GM18909 (cell line): ENCODE results near the gene NUP98.
"Not testable (repeated sequence)": the region's sequence is repeated elsewhere in the genome, so short reads cannot be mapped to it uniquely, and the experiment has no call there.

Experiments used
- ATAC-seq: cut with Tn5 transposase; IDR thresholded peaks from one replicate; pipeline ENCODE4 v1.9.1; 2021; ENCODE audit warnings: mild to moderate bottlenecking; ENCODE audit not compliant: unreplicated experiment, poor library complexity

NUP98 gene

DNA sequence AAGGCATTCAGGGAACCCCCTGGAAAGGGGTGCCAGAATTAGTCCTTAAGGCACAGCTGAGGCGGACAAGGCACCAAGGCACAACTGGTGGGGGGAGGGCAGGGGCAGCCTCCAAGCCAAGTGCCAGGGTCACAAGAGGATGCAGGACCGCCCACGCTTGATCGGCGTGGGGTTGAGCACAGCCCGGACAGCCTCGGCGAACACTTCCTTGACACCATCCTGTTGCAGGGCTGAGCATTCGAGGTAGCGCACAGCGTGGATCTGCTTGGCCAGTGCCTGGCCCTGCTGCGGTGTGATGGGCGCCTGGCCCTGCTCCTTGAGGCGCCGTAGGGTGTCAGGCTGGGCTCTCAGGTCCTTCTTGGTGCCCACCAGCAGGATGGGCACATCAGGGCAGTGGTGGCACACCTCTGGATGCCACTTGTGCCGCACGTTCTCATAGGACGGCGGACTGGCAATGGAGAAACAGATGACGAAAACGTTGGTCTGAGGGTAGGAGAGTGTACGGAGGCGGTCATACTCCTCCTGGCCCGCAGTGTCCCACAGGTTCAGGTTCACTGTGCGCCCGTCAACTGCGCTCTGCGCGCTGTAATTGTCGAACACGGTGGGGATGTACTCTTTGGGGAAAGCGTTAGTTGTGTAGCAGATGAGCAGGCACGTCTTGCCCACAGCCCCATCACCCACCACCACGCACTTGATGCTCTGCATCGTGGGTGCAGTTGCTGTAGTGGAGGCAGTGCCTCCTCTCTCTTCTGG is 30.3 kb upstream of the NUP98 start:
- ATAC-seq = no peak

- no peak for ATAC-seq
Measured at GRCh38 chr11:3826721-3827120, 29.4 kb upstream of the NUP98 start.

DNA sequence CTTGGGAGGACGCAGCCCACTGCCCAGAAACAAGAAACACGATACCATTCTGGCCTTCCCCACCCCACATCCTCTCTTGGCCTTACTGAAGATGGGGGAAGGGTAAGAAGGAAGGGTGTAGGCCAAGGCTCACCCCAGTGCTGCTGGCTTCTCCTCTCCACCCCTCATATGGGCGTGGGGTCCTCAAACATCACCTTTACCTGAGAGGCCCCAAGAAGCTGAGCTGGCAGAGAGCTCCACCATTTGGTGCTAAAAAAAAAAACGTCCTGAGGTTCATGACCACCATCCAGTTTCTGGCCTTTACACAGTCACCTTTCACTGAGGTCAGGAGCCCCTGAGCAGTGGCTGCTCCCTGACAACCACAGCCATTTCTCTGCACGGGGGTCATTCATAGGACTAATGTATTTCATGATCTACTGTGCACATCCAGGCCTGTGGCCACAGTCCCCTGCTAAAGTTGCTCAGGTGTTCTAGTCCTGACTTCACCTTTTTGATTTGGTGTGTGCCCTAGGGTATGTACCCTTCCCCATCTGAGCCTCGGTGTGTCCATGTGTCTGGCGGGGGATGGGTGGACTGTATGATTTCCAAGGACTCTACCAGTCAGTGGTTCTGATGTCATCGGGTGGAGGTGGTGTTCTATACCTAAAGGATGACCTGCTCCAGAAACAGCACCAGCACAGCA is 28.3 kb upstream of the NUP98 start:
- no peak for ATAC-seq

DNA sequence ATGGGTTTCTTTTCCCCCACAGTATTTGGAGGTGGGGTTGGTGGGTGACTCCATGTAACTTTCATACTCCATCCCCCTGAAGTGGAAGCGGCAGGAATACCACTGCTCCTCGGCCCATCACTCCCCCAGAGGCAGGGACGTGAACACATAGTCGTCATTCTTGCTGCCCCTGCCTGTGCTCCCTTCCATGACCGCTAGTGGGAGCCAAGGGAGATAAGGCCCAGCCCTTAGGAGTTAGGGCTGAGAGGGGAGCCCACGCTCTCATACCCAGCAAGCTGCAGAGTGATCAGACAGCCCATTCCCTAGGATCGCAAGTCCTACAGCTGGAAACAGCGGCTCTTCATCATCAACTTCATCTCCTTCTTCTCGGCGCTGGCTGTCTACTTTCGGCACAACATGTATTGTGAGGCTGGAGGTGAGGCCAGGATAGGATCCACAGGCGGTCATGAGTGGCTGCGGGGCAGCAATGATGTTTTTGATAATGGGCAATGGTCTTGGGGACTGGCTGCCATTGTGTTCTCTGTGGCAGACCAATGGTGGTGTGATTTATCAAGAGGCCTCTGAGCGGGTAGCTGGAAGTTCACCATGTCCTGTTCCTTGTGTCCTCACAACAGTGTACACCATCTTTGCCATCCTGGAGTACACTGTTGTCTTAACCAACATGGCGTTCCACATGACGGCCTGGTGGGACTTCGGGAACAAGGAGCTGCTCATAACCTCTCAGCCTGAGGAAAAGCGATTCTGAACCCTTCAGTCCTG is 27.5 kb upstream of the NUP98 start:
- ATAC-seq = peak; percentile 85

DNA sequence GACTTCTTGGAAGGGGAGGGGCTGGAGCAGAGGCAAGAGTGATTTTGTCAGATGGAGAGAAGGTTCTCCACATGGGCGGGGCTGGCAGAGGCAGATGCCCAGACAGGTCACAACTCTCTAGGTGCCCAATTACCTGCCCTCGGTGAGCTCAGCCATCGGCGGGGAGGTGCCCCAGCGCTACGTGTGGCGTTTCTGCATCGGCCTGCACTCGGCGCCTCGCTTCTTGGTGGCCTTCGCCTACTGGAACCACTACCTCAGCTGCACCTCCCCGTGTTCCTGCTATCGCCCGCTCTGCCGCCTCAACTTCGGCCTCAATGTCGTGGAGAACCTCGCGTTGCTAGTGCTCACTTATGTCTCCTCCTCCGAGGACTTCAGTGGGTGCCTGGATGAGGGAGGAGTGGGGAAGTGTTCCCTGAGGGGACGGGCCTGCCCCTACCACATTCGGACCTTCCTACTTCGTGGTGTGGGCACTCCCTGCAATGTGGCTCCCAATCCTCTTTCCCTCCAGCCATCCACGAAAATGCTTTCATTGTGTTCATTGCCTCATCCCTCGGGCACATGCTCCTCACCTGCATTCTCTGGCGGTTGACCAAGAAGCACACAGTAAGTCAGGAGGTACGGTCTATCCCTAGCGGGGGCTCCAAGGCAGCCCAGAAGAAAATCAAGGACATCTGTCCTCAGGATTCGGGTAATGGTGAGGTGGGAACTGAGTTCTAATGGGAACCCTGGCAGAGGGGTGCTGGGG is 26.6 kb upstream of the NUP98 start:
- no peak for ATAC-seq

- ATAC-seq = no peak
Measured at GRCh38 chr11:3823303-3823702, 25.9 kb upstream of the NUP98 start.

DNA sequence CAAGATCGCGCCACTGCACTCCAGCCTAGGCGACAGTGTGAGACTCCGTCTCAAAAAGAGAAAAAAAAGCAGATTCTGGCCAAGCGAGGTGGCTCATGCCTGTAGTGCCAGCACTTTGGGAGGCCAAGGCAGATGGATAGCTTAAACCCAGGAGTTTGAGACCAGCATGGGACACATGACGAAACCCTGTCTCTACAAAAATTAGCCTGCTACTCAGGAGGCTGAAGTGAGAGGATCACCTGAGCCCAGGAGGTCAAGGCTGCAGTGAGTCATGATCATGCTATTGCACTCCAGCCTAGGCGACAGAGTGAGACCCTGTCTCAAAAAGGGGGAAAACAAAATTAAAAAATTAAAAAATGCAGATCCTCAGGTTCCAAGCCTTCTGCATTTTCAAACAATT is 25.0 kb upstream of the NUP98 start:
- no peak for ATAC-seq

DNA sequence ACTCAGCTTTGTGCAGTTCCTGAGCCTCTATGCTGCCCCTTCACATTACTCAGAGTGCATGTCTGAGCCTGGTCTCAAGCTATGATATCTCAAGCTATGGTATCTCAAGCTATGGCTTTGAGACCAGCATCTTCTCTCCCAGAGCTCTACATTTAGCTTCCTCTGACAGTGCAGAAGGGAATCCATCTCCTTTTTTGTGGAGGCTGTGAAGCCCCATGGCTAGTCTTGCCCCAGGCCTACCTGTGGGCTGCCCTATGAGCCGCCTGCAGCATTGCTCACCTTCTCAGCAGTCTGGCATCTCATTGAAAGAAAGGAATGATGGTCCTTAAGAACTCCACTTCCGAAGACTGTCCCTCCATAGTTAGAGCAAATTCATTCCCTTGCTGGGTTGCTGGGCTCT is 23.6 kb upstream of the NUP98 start:
- ATAC-seq = no peak

DNA sequence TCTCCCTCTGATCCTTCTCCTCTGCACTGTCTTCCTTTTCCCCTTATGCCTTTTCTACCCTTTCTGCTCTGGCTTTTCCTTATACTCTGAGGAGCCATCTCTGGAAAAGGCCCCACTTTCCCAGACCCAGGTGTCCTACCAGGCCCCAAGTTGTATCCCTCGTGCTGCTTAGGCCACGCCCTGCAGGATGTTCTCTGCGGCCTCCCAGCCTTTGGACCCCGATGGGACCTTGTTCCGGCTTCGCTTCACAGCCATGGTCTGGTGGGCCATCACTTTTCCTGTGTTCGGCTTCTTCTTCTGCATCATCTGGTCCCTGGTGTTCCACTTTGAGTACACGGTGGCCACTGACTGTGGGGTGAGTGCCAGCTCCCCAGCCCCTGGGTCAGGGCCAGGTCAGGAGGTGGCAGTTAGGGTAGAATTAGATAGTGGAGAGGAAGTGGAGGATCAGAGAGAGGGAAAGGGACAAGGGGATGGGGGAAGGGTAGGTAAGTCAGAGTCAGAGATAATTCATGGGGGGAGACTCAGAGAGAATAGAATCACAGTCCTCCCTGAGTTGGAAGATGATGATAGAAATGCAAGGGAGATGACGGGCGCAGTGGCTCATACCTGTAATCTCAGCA is 19.9 kb upstream of the NUP98 start:
- no peak for ATAC-seq

- ATAC-seq = no peak
Measured at GRCh38 chr11:3816673-3817072, 19.3 kb upstream of the NUP98 start.

DNA sequence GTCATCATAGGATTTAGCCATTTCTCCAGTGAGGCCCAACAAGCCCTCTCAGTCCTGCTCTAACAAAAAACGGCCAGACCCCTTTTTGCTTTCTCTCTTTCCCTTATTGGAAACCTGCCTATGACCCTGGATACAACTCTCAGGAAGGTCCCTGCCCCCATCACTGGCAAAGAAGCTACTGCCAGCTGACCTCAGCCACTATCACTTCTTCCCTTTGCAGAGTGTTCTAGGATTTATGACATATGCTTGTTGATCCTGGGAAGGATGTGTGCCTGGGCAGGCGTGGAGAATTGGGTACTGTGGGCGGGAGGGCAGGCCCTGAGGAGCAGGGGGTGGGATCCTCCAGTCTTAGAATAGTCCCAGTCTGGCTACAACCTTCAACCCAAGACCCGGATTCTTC is 18.5 kb upstream of the NUP98 start:
- ATAC-seq = no peak

- ATAC-seq = not testable (repeated sequence)
Measured at GRCh38 chr11:3814832-3815231, 17.5 kb upstream of the NUP98 start.

GRCh38 chr11:3810951-3811350 is 13.6 kb upstream of the NUP98 start:
- no peak for ATAC-seq

DNA sequence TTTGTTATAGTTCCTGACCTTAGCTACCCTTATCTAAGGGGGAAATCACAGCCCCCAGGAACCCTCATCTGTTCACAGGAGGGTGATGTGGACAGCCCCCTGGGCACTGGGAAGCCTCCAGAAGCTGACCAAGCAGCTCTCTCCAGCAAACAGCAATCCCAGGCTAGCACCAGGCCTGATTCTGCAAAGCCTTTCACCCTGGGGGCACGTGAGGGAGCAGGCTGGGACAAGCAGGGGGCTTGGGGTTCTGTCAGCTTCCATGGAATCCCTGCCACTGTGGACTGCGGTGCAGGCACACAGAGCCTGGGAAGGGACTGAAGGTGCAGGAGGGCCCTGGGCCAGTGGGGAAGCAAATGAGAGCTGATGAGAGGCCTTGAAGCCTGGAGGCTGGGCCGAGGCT is 13.1 kb upstream of the NUP98 start:
- ATAC-seq = no peak

DNA sequence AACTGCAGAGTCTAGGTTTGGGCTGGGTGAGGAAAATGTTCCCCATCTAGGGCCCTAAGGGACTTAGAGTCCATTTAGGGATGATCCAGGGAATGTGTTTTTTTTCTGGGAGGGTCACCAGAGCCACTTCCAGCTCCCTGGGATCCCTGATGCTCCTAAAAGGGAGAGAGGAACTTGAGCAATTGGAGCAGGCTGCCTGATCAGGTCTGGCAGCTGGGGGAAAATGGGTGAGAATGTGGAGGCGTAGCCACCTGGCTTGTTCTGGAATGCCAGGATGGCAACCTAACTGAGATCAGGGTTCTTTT is 12.2 kb upstream of the NUP98 start:
- ATAC-seq = no peak

GRCh38 chr11:3808861-3809623 is 11.7 kb upstream of the NUP98 start:
- peak; percentile 74 for ATAC-seq

DNA sequence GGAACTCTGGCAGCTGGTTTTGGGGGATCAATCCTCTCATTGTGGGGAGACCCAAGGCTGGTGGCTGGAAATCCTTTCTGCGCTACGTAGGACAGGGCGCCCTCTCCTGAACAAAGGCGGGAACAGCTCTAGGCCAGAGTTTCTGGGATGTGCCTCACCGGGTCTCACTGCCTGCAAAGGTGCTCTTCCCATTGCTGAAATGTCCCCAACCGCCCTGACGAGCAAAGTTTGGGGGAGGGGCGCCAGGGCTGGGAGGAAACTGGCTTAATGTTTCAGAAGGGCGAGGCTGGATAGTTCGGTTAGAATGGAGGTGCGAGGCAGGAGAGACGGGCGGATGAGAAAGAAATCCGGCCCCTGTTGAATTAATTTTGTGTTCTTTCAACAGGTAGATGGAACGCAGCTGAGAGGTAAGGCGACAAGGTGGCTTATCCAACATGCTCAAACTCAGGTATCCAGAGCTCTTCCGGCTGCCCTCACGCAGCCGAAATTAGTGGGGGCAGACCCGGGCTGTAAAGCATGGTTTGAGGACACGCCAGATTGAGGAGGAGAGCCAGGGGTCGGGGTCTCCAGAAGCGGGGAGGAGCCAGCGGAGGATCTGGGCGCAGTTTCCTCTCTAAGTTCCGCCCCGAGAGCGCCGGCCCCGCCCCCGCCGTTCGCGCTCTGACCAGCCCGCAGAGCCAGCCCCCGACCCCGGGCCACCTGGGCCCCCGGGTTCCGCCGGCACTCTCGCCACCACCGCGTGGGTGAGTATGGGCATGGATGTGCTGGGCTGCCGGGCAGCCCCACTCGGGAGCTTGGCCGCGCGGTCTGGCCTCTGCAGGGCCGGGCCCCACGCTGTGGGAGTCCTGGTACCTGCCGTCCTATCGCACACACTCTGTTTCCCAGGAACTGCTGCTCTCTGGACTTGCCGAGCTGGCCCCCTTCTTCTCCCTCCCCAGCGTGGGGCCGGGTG is 10.8 kb upstream of the NUP98 start, which contains the start of gene PGAP2:
Gene PGAP2, plus strand, starts transcription at position 652 of the 952 bp plus-strand sequence. CDS start 2,700 bp downstream, outside the sequence.
- ATAC-seq = peak; percentile 62

GRCh38 chr11:3803726-3804495 is 6.6 kb upstream of the NUP98 start:
- no peak for ATAC-seq
